Measurements from ENCODE around the gene WBP2. TPM values are rescaled to one million over a fixed set of nuclear protein-coding genes. Genes with fewer than 3 reads are reported as not detected.
"Not testable (repeated sequence)": the region's sequence is repeated elsewhere in the genome, so short reads cannot be mapped to it uniquely, and the experiment has no call there.

Gene WBP2
- polyA plus RNA-seq, 1 donor (not counting 4 experiments of a cell fraction or from before 2014, with no cell fraction given) = 23.3 TPM

- DNase-seq (ENCODE audit: low read depth, low spot score) (no peak), FAIRE-seq (no peak)
- Histone ChIP-seq H3K9ac (ENCODE audit: control insufficient read depth, extremely low read depth, insufficient read depth, low read length) (peak overlapping the region; percentile 4), H2AFZ (ENCODE audit: control insufficient read depth, low read length) (peak overlapping the region; percentile 29), H3K36me3 (ENCODE audit: control insufficient read depth in 2 of 2, extremely low read depth in 1 of 2, insufficient read depth in 2 of 2, low read length in 2 of 2) (no peaks in the 10 kb centered on the region), H3K4me1 (ENCODE audit: control insufficient read depth, extremely low read depth, insufficient read depth, low read length) (peaks cover 24% of the 10 kb centered on the region), H3K9me1 (ENCODE audit: control insufficient read depth, extremely low read depth, insufficient read depth, low read length) (no peaks in the 10 kb centered on the region), H3K4me2 (ENCODE audit: control insufficient read depth, extremely low read depth, insufficient read depth, low read depth, low read length) (peak overlapping the region; percentile 27), H4K20me1 (ENCODE audit: control insufficient read depth, extremely low read depth, insufficient read depth, low read length) (no peaks in the 10 kb centered on the region), H3K9me3 (ENCODE audit: control insufficient read depth, low read depth, low read length) (no peaks in the 10 kb centered on the region), H3K79me2 (ENCODE audit: control insufficient read depth, insufficient read depth, low read length) (no peaks in the 10 kb centered on the region), H3K27ac (ENCODE audit: control insufficient read depth, insufficient read depth, low read length) (no peak overlapping the region), H3K4me3 (ENCODE audit: control insufficient read depth in 2 of 3, extremely low read depth in 1 of 3, insufficient read depth in 2 of 3, low read depth in 1 of 3, low read length in 3 of 3) (no peak overlapping the region), H3K27me3 (ENCODE audit: control insufficient read depth, extremely low read depth, insufficient read depth, low read length) (no peaks in the 10 kb centered on the region)
- TF ChIP-seq CTCF (optimal IDR thresholded peaks at IDR 0.05 in 1 of 3, IDR thresholded peaks at IDR 0.05 in 1 of 3, conservative IDR thresholded peaks at IDR 0.05 in 1 of 3; ENCODE audit: extremely low read depth in 1 of 3, insufficient read depth in 2 of 3, low read length in 3 of 3) (no peak), EZH2 (IDR thresholded peaks at IDR 0.05; ENCODE audit: low read length) (no peak)
- dilution Hi-C loops (cut with MboI; ENCODE audit: extremely low pct_ligation_motif_present, low sequenced_read_pairs) = no loop called here
Measured at GRCh38 chr17:75869282-75870141, 14.4 kb upstream of the WBP2 start.

- H3K9ac ChIP-seq (ENCODE audit: control insufficient read depth, extremely low read depth, insufficient read depth, low read length); dilution Hi-C loops (cut with MboI; ENCODE audit: extremely low pct_ligation_motif_present, low sequenced_read_pairs); H3K4me2 ChIP-seq (ENCODE audit: control insufficient read depth, extremely low read depth, insufficient read depth, low read depth, low read length); DNase-seq (ENCODE audit: low read depth, low spot score); H3K9me3 ChIP-seq (ENCODE audit: control insufficient read depth, low read depth, low read length); H3K27ac ChIP-seq (ENCODE audit: control insufficient read depth, insufficient read depth, low read length); H3K9me1 ChIP-seq (ENCODE audit: control insufficient read depth, extremely low read depth, insufficient read depth, low read length); H3K79me2 ChIP-seq (ENCODE audit: control insufficient read depth, insufficient read depth, low read length); FAIRE-seq; H4K20me1 ChIP-seq (ENCODE audit: control insufficient read depth, extremely low read depth, insufficient read depth, low read length); H3K27me3 ChIP-seq (ENCODE audit: control insufficient read depth, extremely low read depth, insufficient read depth, low read length); H3K36me3 ChIP-seq (ENCODE audit: control insufficient read depth in 2 of 2, extremely low read depth in 1 of 2, insufficient read depth in 2 of 2, low read length in 2 of 2); H3K4me3 ChIP-seq (ENCODE audit: control insufficient read depth in 2 of 3, extremely low read depth in 1 of 3, insufficient read depth in 2 of 3, low read depth in 1 of 3, low read length in 3 of 3): not testable (repeated sequence)
- Histone ChIP-seq H2AFZ (ENCODE audit: control insufficient read depth, low read length) (peak overlapping the region; percentile 29), H3K4me1 (ENCODE audit: control insufficient read depth, extremely low read depth, insufficient read depth, low read length) (peaks cover 31% of the 10 kb centered on the region)
Measured at GRCh38 chr17:75868730-75869281, 13.7 kb upstream of the WBP2 start.

- H3K4me2 ChIP-seq (ENCODE audit: control insufficient read depth, extremely low read depth, insufficient read depth, low read depth, low read length); H3K36me3 ChIP-seq (ENCODE audit: control insufficient read depth in 2 of 2, extremely low read depth in 1 of 2, insufficient read depth in 2 of 2, low read length in 2 of 2); FAIRE-seq; H3K9me1 ChIP-seq (ENCODE audit: control insufficient read depth, extremely low read depth, insufficient read depth, low read length); H3K4me3 ChIP-seq (ENCODE audit: control insufficient read depth in 2 of 3, extremely low read depth in 1 of 3, insufficient read depth in 2 of 3, low read depth in 1 of 3, low read length in 3 of 3); H4K20me1 ChIP-seq (ENCODE audit: control insufficient read depth, extremely low read depth, insufficient read depth, low read length); H3K9me3 ChIP-seq (ENCODE audit: control insufficient read depth, low read depth, low read length); DNase-seq (ENCODE audit: low read depth, low spot score); dilution Hi-C loops (cut with MboI; ENCODE audit: extremely low pct_ligation_motif_present, low sequenced_read_pairs); H3K27me3 ChIP-seq (ENCODE audit: control insufficient read depth, extremely low read depth, insufficient read depth, low read length); H3K79me2 ChIP-seq (ENCODE audit: control insufficient read depth, insufficient read depth, low read length): not testable (repeated sequence)
- peak overlapping the region; percentile 15 for H3K9ac ChIP-seq (ENCODE audit: control insufficient read depth, extremely low read depth, insufficient read depth, low read length)
- peak overlapping the region; percentile 84 for H3K27ac ChIP-seq (ENCODE audit: control insufficient read depth, insufficient read depth, low read length)
- peaks cover 19% of the 10 kb centered on the region for H3K4me1 ChIP-seq (ENCODE audit: control insufficient read depth, extremely low read depth, insufficient read depth, low read length)
- H2AFZ ChIP-seq (ENCODE audit: control insufficient read depth, low read length) = peak overlapping the region; percentile 37
Measured at GRCh38 chr17:75865404-75866188, 10.5 kb upstream of the WBP2 start.

GRCh38 chr17:75864887-75865286, 9.8 kb upstream of the WBP2 start:
- Histone ChIP-seq H3K27ac (ENCODE audit: control insufficient read depth, insufficient read depth, low read length) (peak overlapping the region; percentile 84), H2AFZ (ENCODE audit: control insufficient read depth, low read length) (peak overlapping the region; percentile 37), H3K4me2 (ENCODE audit: control insufficient read depth, extremely low read depth, insufficient read depth, low read depth, low read length) (peak overlapping the region; percentile 77), H3K4me1 (ENCODE audit: control insufficient read depth, extremely low read depth, insufficient read depth, low read length) (peaks cover 16% of the 10 kb centered on the region), H3K9ac (ENCODE audit: control insufficient read depth, extremely low read depth, insufficient read depth, low read length) (peak overlapping the region; percentile 69), H3K4me3 (ENCODE audit: control insufficient read depth in 2 of 3, extremely low read depth in 1 of 3, insufficient read depth in 2 of 3, low read depth in 1 of 3, low read length in 3 of 3) (peak overlapping the region in 1 of 3 experiments; percentile 27)
- H3K79me2 ChIP-seq (ENCODE audit: control insufficient read depth, insufficient read depth, low read length); dilution Hi-C loops (cut with MboI; ENCODE audit: extremely low pct_ligation_motif_present, low sequenced_read_pairs); H3K27me3 ChIP-seq (ENCODE audit: control insufficient read depth, extremely low read depth, insufficient read depth, low read length); H3K9me1 ChIP-seq (ENCODE audit: control insufficient read depth, extremely low read depth, insufficient read depth, low read length); DNase-seq (ENCODE audit: low read depth, low spot score); H3K36me3 ChIP-seq (ENCODE audit: control insufficient read depth in 2 of 2, extremely low read depth in 1 of 2, insufficient read depth in 2 of 2, low read length in 2 of 2); FAIRE-seq; H4K20me1 ChIP-seq (ENCODE audit: control insufficient read depth, extremely low read depth, insufficient read depth, low read length); H3K9me3 ChIP-seq (ENCODE audit: control insufficient read depth, low read depth, low read length): not testable (repeated sequence)

Measured in keratinocyte (primary cell).